NCI-H187 (cell line): ENCODE results near the gene ERCC2.

Experiments used
- DNase-seq, 2 experiments: peaks; one replicate each; lab custom pipeline; 2025; lab: John Stamatoyannopoulos, UW

ERCC2 gene

GRCh38 chr19:45401815-45402214 is 31.4 kb upstream of the ERCC2 start:
- DNase-seq, result no peak

- DNase-seq, result no peak
Measured at GRCh38 chr19:45400192-45400591, 29.8 kb upstream of the ERCC2 start.

DNA sequence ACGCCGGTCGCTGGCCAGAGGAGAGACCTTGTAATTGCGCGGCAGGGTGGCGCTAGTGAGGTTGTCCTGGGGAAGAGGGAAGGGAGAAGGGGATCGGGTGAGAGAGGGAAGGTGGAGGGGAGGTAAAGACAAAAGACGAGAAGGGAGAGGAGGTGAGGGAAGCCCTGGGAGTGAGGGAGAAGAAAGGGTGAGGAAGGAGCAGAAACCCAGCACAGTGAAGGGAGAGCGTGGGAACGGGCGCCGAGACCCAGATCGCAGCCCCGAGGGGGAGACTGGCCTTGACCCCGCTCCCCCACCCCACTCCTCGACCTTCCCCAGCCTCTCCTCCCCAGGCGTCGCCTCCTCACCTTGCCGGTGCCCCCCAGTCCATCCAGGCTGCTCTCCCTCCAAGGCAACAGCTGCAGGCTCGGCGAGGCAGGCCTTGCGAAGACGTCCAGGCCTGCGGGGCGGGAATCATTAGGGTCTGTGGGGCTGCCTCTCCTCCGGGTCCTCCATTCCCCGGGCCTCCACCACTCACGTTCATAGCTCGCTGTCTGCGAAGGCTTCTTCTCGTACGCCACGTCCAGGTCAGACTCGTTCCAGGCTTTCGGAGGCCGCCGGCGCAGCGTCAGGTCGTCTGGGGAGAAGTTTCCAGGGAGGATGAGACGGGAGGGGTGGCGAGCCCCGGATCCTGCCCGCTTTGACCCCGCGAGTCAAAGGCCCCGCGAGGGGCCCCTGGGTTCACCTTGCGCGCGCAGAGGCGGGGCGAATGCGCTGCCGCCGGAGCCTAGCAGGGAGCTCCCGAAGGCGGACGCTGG is 25.6 kb upstream of the ERCC2 start:
- no peak for DNase-seq

GRCh38 chr19:45391871-45392665 is 21.7 kb upstream of the ERCC2 start:
- DNase-seq, result no peak

DNA sequence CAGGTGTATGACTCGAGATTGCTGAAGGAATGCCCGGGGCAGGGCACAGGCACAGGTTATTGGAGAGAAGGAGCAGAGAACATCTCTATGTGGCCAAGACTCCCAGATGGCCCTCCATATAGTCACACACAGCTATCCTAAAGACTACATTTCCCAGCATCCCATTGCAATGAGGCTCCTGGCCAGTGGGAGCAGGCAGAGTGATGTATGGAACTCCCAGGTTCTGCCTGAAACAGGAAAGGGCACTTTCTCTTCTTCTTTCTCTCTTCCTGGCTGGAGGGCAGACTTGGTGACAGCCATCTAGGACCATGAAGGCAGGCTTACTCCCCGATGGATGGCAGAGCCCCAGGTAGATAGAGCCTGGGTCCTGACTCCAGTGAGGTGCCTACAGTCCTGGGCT is 21.0 kb upstream of the ERCC2 start:
- no peak for DNase-seq

GRCh38 chr19:45385392-45386221 is 15.2 kb upstream of the ERCC2 start:
- no peak for DNase-seq

GRCh38 chr19:45382426-45382825 is 12.1 kb upstream of the ERCC2 start:
- no peak for DNase-seq

GRCh38 chr19:45380107-45380506 is 9.7 kb upstream of the ERCC2 start:
- no peak for DNase-seq

DNA sequence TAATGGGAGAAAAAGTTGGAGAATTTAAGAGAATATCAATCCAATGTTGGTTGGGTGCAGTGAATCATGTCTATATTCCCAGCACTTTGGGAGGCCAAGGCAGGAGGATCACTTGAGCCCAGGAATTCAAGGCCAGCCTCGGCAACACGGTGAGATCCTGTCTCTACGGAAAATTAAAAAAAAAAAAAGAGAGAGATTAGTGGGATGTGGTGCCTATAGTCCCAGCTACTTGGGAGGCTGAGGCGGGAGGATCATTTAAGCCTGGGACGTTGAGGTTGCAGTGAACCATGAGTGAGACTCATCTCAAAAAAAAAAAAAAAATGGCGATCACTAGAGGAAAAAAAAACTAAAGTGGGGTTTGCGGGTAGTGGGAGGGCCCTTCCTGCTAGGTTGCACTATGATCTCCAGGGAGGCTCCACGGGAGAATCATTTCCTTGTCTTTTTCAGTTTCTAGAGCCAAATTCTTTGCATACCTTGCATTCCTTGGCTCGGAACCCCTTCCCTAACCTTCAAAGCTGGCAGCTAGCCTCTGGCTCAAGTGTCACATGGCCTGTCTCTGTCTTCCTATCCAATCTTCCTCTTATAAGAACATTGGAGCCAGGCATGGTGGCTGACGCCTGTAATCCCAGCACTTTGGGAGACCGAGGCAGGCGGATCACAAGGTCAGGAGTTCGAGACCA is 5.8 kb upstream of the ERCC2 start:
- no peak for DNase-seq

DNA sequence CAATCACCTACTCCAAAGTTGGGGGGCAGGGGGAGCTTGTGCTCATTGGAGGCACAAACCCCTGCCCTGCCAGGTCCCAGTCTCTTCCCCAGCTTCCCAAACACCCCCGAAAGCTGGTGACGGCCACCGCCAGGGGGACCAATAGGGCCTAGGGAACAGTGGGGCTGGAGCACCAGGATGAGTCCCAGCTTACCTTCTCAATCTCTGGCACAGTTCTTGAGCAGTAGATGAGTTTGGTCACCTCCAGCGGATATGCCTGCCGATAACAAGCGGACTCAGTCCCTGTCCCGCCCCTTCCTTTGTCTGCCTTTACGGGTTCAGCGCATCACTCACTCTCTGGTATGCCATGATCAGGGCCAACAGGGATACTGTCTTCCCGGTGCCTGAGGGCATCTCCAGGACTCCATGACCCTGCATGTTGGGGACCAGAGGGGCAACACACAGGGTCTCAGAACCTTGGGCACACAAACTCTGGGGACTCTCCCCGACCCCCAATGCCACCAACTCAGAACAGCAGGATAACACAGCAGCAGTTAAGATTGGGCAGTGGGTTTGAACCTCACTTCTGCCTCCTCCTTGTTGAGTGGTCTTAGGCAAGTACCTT is 1.5 kb downstream of the ERCC2 start:
- DNase-seq, result no peak

DNA sequence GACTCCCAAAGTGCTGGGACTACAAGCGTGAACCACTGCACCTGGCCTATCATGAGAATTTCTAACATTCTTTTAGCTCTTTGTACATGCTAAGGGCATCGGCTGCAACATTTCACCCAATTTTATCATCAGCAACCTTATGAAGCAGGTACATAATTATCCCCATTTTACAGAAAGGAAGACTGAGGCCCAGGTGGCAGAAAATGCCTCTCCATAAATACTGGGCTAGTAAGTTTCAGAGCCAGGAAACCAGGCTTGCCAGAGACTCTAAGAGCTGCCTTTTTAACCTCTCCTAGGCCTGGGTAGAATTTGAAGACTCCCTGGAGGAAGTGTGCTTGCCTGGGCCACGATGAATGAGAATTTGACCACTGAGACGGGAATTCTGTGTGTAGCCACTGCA is 2.2 kb downstream of the ERCC2 start:
- DNase-seq, result no peak

- no peak for DNase-seq
Measured at GRCh38 chr19:45364696-45365095, 5.7 kb downstream of the ERCC2 start.

DNA sequence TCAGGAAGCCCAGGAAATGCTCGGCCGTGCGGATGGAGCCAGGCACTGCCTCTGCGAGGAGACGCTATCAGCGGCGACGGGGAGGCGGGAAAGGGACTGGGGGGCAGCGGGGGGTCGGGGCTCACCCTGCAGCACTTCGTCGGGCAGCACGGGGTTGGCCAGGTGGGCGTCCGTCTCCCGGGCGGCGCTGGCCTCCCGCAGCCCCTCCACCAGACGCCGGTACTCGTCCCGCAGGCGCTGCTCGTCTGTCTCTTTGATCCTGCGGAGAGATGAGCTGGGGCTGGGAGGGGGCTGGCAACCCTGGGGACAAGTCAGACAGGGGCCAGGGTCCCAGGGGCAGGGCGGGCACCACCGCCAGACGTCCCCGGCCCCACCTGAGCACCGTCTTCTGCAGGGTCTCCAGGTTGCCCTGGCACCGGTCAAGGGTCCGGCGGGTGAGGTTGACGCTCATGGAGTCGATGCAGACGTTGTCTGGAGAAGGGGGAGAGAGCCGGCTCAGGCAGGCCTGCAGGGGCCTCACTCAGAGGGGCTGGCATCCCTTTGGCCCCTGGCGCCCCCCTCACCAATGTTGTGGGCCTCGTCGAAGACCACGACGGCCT is 6.4 kb downstream of the ERCC2 start:
- no peak for DNase-seq

DNA sequence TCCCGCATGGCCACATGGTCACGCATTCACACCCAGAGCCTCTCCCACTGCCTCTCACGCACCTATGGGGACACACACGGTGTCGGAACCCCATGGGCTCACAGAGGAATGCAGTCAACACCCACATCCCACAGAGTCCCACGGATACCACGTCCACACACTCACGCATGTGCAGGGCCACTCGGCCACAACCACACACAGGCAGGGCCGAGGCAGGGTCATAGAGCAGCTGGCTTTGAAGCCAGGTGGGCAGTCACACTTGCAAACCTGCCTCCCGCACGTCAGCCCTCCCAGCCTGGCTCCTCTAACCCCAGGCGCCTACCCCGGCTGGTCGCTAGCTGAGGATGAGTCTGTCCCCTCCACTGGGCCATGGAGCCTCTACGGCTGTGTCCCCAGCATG is 8.1 kb downstream of the ERCC2 start:
- no peak for DNase-seq

GRCh38 chr19:45361608-45362007 is 8.8 kb downstream of the ERCC2 start:
- no peak for DNase-seq

DNA sequence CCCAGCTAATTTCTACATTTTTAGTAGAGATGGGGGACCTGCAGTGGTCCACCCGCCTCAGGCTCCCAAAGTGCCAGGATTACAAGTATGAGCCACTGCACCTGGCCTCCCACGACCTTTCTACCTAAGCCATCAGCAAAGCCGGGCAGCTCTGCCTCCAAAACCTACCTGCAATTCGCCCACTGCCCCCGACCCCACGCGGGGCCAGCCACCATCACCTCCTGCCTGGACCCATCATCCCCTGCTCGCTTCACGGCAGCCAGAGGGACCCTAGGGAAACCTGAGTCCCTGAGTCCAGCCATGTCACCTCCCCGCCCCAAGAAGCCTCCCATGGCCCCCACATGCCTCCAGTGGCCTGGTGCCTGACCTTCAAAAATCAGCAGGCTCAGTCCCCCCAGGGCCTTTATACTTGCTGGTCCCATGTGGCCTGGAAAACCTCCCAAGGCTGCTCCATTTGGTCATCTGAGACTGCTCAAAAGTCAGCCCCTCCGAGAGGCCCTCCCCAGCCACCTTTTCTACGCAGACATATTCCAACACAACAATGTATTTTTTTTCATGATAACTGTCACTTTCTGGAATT is 12.1 kb downstream of the ERCC2 start:
- DNase-seq, result no peak

DNA sequence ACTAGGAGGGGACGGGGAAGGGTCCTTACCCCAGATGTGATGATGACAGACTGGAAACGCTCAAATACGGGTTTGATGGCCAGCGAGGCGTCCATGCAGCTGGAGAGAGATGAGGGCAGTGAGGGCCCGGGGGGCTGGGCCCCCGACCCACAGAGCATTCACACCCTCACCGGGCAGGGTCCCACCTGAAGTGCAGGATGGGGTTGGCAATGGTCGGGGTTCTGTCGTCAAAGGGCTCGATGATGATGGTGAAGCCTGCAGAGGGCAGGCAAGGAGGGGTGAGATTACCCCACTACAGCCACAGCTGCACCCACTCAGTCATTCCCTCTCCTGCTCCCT is 13.0 kb downstream of the ERCC2 start:
- no peak for DNase-seq

DNA sequence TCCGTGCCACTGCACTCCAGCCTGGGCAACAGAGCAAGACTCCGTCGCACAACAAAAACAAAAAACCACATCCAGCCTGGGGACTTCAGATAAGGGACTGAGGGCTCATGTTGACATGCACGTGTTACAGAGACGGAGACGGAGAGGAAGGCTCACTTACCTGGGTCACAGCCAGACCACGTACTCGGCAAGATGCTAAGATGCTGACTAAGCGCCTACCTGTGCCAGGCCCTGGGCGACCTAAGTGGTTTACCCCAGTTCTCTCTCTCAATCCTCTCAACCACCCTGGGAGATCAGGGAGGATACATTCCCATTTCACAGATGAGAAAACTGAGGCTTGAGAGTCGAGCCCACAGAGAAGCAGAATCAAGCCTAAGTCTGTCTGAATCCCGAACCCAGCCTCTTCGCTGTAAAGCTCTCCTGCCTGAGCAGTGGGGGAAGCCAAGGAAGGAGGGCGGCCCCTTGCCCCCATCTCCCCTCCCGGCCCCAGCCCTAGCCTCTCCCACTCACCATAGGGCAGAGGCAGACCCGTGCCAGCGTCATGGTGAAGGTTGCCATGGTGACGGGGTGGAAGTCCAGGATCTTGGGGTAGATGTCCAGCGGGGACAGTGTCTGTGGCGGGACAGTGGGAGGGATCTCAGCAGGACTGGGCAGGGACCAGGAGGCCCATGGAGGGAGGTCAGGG is 13.5 kb downstream of the ERCC2 start:
- DNase-seq, result no peak

GRCh38 chr19:45355910-45356309 is 14.5 kb downstream of the ERCC2 start:
- DNase-seq, result no peak

DNA sequence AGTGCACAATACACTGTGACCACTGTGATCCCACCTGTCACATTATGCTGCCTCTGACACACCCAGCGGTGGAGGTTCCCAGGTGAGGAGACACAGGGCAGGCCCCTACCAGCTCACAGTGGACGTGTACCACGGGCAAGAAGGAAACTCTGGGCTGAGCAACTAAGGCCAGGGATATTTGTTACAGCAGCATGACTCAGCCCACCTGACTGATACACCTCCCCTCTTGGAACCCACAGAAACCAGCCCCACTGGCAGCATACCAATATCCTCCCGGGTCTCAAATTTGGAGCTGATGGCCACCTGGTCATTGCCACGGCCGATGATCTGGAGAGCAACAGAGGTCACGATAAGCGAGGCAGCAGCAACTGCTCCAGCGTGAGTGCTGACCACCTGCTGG is 15.0 kb downstream of the ERCC2 start:
- DNase-seq, result no peak
